Right atrium auricular region (tissue), 2 donors: Measurements from ENCODE around the gene CSNK1A1L. TPM values are rescaled to one million over a fixed set of nuclear protein-coding genes. Genes with fewer than 3 reads are reported as not detected.

Source experiments
- DNase-seq: peaks from one replicate; pipeline ENCODE4 v3.0.0-alpha.2; 2019; ENCODE audit warnings: low spot score
- H3K27ac ChIP-seq, 2 donors: fragments of 200-600 bp; sonication (generic); 1 replicate in 1 of 2; 2 replicates in 1 of 2; pipeline ENCODE4 v1.5.1; 2016 to 2019
- H3K27me3 ChIP-seq, 2 donors: fragments of 200-600 bp; sonication (generic); one replicate each; pipeline versions ENCODE4 v1.5.1 to v1.6.0; 2017 to 2019
- H3K36me3 ChIP-seq: fragments of 200-600 bp; sonication (generic); one replicate; pipeline ENCODE4 v1.5.1; 2016
- H3K4me1 ChIP-seq, 2 donors: fragments of 200-600 bp; sonication (generic); one replicate each; pipeline versions ENCODE4 v1.5.1 to v1.6.0; 2017 to 2019
- H3K4me3 ChIP-seq, 2 donors: fragments of 200-600 bp; sonication (generic); 1 replicate in 1 of 2; 2 replicates in 1 of 2; pipeline ENCODE4 v1.5.1; 2017 to 2019; ENCODE audit warnings: mild to moderate bottlenecking in 1 of 2, moderate library complexity in 1 of 2
- H3K9me3 ChIP-seq, 2 donors: fragments of 200-600 bp; sonication (generic); one replicate each; pipeline ENCODE4 v1.5.1; 2019
- CTCF ChIP-seq, 2 donors: fragments of 200-600 bp; sonication (generic); IDR thresholded peaks; one replicate each; pipeline ENCODE4 v1.5.1; 2019; ENCODE audit warnings: antibody characterized with exemption in 2 of 2
- total RNA-seq, 2 donors: library from RNA; depleted of rRNA; stranded (reverse); fragments of >200 nt; gene quantifications; one replicate each; pipeline ENCODE4 v1.1.0, GENCODE V29; 2016

The CSNK1A1L gene
- total RNA-seq, 2 donors from 2014 or later: not detected

- Histone ChIP-seq H3K4me3 (no peak overlapping the region), H3K27ac (no peak overlapping the region), H3K9me3 (no peaks in the 10 kb centered on the region), H3K4me1 (no peaks in the 10 kb centered on the region), H3K27me3 (no peaks in the 10 kb centered on the region), H3K36me3 (no peaks in the 10 kb centered on the region)
- DNase-seq: no peak
- no peak for TF ChIP-seq CTCF (IDR thresholded peaks at IDR 0.05)
Measured at GRCh38 chr13:37106642-37107041, 1.2 kb upstream of the CSNK1A1L start.

DNA sequence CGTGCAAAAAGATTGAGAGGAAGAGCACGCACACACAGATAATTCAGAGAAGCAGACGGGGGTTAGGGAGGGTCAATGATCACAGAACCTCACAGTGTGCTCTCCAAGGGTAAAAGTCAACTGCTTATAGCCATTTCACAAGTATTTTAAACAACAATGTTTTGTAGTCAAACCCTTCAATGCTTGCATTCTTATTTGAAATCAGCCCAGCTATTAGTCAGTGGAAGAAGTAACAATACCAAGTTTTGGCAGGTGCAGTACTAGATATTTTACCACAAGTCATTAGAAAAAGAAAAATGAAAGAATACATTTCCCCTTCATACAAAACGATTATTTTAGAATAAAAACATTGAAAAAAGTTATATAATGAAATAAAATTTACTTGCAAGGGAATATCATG, 2.6 kb downstream of the CSNK1A1L start:
- Histone ChIP-seq H3K27ac (no peak overlapping the region), H3K4me1 (no peaks in the 10 kb centered on the region), H3K4me3 (no peak overlapping the region), H3K9me3 (no peaks in the 10 kb centered on the region), H3K36me3 (no peaks in the 10 kb centered on the region), H3K27me3 (no peaks in the 10 kb centered on the region)
- DNase-seq: no peak
- TF ChIP-seq CTCF (IDR thresholded peaks at IDR 0.05): no peak

GRCh38 chr13:37101201-37101600, 4.3 kb downstream of the CSNK1A1L start:
- DNase-seq: no peak
- Histone ChIP-seq H3K9me3 (no peaks in the 10 kb centered on the region), H3K4me3 (no peak overlapping the region), H3K36me3 (no peaks in the 10 kb centered on the region), H3K27ac (no peak overlapping the region), H3K4me1 (no peaks in the 10 kb centered on the region), H3K27me3 (no peaks in the 10 kb centered on the region)
- TF ChIP-seq CTCF (IDR thresholded peaks at IDR 0.05): no peak

- Histone ChIP-seq H3K4me3 (no peak overlapping the region), H3K27me3 (no peaks in the 10 kb centered on the region), H3K27ac (no peak overlapping the region), H3K36me3 (no peaks in the 10 kb centered on the region), H3K4me1 (no peaks in the 10 kb centered on the region), H3K9me3 (no peaks in the 10 kb centered on the region)
- no peak for DNase-seq
- no peak for TF ChIP-seq CTCF (IDR thresholded peaks at IDR 0.05)
Measured at GRCh38 chr13:37100731-37101130, 4.7 kb downstream of the CSNK1A1L start.

- H3K9me3 ChIP-seq: no peaks in the 10 kb centered on the region
- no peaks in the 10 kb centered on the region for H3K36me3 ChIP-seq
- H3K27me3 ChIP-seq: no peaks in the 10 kb centered on the region
- no peak for DNase-seq
- TF ChIP-seq CTCF (IDR thresholded peaks at IDR 0.05): no peak
- no peak overlapping the region for H3K4me3 ChIP-seq
- no peak overlapping the region for H3K27ac ChIP-seq
- H3K4me1 ChIP-seq: no peaks in the 10 kb centered on the region
Measured at GRCh38 chr13:37097076-37097475, 8.4 kb downstream of the CSNK1A1L start.

DNA sequence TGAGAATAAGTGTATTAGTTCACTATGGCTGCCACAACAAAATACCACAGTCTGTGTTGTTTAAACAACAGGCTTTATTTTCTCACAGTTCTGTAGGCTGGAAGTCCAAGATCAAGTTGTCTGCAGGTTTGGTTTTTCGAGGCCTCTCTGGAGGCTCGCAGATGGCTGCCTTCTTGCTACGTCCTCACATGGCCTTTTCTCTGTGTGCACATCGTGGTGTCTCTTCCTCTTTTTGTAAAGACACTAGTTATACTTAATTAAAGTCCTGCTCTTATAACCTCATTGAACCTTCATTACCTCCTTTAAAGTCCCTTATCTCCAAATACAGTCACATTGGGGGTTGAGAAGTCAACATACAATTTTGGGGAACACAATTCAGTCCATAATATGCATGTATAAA, 10.6 kb downstream of the CSNK1A1L start:
- Histone ChIP-seq H3K36me3 (no peaks in the 10 kb centered on the region), H3K27me3 (no peaks in the 10 kb centered on the region), H3K9me3 (no peaks in the 10 kb centered on the region), H3K4me3 (no peak overlapping the region), H3K27ac (no peak overlapping the region), H3K4me1 (no peaks in the 10 kb centered on the region)
- DNase-seq: no peak
- TF ChIP-seq CTCF (IDR thresholded peaks at IDR 0.05): no peak
